Astrocyte of the cerebellum (primary cell): ENCODE results near the gene OAS3.

ENCODE experiments used
- DNase-seq: peaks from one replicate; pipeline ENCODE4 v3.0.0-alpha.2; 2011; ENCODE audit warnings: low read depth
- H3K4me3 ChIP-seq: 2 replicates; pipeline ENCODE4 v1.5.1; 2011; ENCODE audit warnings: mild to moderate bottlenecking, low read depth, low read length, moderate library complexity
- CTCF ChIP-seq: IDR thresholded peaks from 2 replicates; pipeline ENCODE4 v1.5.1; 2012; ENCODE audit warnings: low read length, low read depth, moderate library complexity, mild to moderate bottlenecking; ENCODE audit errors: missing control alignments
- in situ Hi-C: cut with HindIII; loops from 2 replicates; pipeline ENCODE4 v1.10.0; 2017; ENCODE audit warnings: low sequenced_read_pairs

Gene OAS3

GRCh38 chr12:112936264-112936663 is 2.0 kb upstream of the OAS3 start:
- in situ Hi-C loops: no loop called here
- DNase-seq: no peak
- no peak overlapping the region for H3K4me3 ChIP-seq
- TF ChIP-seq CTCF: no peak

GRCh38 chr12:112936927-112937326 is 1.3 kb upstream of the OAS3 start:
- DNase-seq: no peak
- TF ChIP-seq CTCF: no peak
- in situ Hi-C loops: no loop called here
- no peak overlapping the region for H3K4me3 ChIP-seq

DNA sequence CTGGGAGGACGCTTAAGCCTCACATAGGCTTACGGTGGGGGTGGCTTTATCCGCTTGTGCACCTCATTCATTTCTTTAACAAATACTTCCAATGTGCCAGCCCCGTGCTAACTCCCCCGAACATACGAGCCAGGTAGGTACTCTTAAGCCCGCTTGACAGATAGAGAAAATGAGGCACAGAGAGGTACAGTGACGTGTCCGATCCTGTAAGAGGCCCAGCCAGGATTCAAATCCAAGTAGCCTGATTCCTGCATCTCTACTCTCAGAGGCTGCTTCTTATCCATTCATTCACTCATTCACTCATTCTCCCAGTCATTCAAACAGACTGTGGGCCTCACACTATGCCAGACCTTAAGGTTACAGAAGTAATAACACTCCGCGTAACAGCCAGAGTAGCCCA is 477 bp downstream of the OAS3 start:
- no peak for DNase-seq
- in situ Hi-C loops: no loop called here
- peak overlapping the region; percentile 67 for H3K4me3 ChIP-seq
- TF ChIP-seq CTCF: no peak

DNA sequence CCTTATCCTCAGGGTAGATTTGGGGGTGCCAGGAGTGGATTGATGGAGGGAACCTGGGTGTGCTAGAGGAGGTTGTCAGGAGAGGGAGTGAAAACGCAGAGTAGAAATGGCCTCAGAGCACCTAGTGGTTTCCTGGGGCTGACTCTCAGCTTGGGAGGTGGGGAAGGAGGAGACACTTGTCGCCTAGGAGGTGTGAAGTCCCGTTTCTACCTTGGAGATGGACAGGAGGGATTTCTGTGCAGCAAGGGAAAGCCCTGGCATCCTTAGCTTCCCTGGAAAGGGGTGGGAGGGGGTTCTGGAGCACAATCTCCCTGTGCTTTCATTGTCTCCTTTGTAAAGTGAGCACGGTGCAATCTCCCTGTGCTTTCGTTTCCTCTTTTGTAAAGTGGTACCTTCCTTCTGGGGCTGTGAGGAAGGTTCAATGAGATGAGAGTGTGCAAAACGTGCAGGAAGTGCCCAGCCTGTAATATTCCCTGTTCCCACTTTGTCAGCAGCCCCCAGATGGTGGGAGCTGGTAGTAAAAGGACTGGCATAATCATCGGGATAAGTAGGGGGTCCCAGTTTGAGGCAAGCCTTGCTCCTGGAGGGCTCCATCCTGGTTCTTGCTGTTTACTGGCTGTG is 1.6 kb downstream of the OAS3 start:
- no peak for DNase-seq
- peak; percentile 7 for TF ChIP-seq CTCF
- H3K4me3 ChIP-seq: no peak overlapping the region
- in situ Hi-C loops: no loop called here

- DNase-seq: no peak
- no peak overlapping the region for H3K4me3 ChIP-seq
- in situ Hi-C loops: no loop called here
- no peak for TF ChIP-seq CTCF
Observed at GRCh38 chr12:112941528-112942335, 3.5 kb downstream of the OAS3 start.

DNA sequence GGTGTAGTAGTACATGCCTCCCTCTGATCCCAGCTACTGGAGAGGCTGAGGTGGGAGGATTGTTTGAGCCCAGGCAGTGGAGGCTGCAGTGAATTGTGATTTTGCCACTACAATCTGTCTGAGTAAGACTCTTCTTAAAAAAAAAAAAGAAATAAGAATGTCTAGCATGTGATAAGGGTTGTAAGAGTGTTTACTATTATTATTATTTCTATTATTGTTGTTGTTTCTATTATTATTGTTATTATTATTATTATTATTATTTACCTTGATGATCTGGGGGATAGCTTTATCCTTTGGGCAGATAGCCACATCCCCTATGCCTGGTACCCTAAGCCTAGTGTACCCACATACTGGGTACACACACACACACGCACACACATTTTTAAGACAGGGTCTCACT is 4.3 kb downstream of the OAS3 start:
- in situ Hi-C loops: no loop called here
- H3K4me3 ChIP-seq: no peak overlapping the region
- no peak for DNase-seq
- TF ChIP-seq CTCF: no peak
